Kasumi-1 (cell line): ENCODE measurements around the gene KCNC3.
"Not testable (repeated sequence)": the region's sequence is repeated elsewhere in the genome, so short reads cannot be mapped to it uniquely, and the experiment has no call there.

ENCODE experiments used
- DNase-seq, 2 experiments: peaks; one replicate each; lab custom pipeline; 2025; lab: John Stamatoyannopoulos, UW

KCNC3 gene

GRCh38 chr19:50353487-50353880, 24.3 kb upstream of the KCNC3 start:
- not testable (repeated sequence) for DNase-seq

GRCh38 chr19:50352242-50352641, 23.1 kb upstream of the KCNC3 start:
- DNase-seq, result no peak

GRCh38 chr19:50349277-50350057, 20.3 kb upstream of the KCNC3 start:
- DNase-seq, result no peak

- not testable (repeated sequence) for DNase-seq
Measured at GRCh38 chr19:50347089-50347581, 18.0 kb upstream of the KCNC3 start.

- no peak for DNase-seq
Measured at GRCh38 chr19:50344661-50345318, 15.6 kb upstream of the KCNC3 start.

- DNase-seq, result no peak
Measured at GRCh38 chr19:50341091-50341564, 12.0 kb upstream of the KCNC3 start.

GRCh38 chr19:50340331-50340730, 11.2 kb upstream of the KCNC3 start:
- DNase-seq, result no peak

GRCh38 chr19:50337031-50337430, 7.9 kb upstream of the KCNC3 start:
- not testable (repeated sequence) for DNase-seq

GRCh38 chr19:50334741-50335421, 5.7 kb upstream of the KCNC3 start:
- DNase-seq, result no peak

- no peak for DNase-seq
Measured at GRCh38 chr19:50333737-50334617, 4.8 kb upstream of the KCNC3 start.

- no peak for DNase-seq
Measured at GRCh38 chr19:50333235-50333736, 4.1 kb upstream of the KCNC3 start.

GRCh38 chr19:50332244-50333038, 3.3 kb upstream of the KCNC3 start:
- no peak for DNase-seq

- no peak for DNase-seq
Measured at GRCh38 chr19:50331994-50332243, 2.7 kb upstream of the KCNC3 start.

- no peak for DNase-seq
Measured at GRCh38 chr19:50331221-50331993, 2.2 kb upstream of the KCNC3 start.

GRCh38 chr19:50330365-50331078, 1.3 kb upstream of the KCNC3 start:
- peak; percentile 38 to 69 for DNase-seq

GRCh38 chr19:50329926-50330294, 733 bp upstream of the KCNC3 start:
- DNase-seq, result not testable (repeated sequence)

GRCh38 chr19:50328873-50329145, 368 bp downstream of the KCNC3 start:
- DNase-seq, result no peak

- no peak for DNase-seq
Measured at GRCh38 chr19:50328224-50328872, 829 bp downstream of the KCNC3 start.
